Endothelial cell of umbilical vein (primary cell): ENCODE data around the gene SLC38A10. TPM values are rescaled to one million over a fixed set of nuclear protein-coding genes. Genes with fewer than 3 reads are reported as not detected.

ENCODE experiments used
- BruUV-seq: library from RNA; stranded (reverse); fragments of 400-500 nt; replicated peaks from 2 replicates; lab custom pipeline; 2021; lab: Mats Ljungman, UMichigan
- CTCF ChIA-PET: fragments of 300-600, 350-600 bp; sonication (Branson Sonifier 250); formaldehyde crosslinking; loops from one replicate; lab custom pipeline; 2021; ENCODE audit warnings: antibody characterized with exemption, inconsistent platforms; lab: Charles Lee
- POLR2A ChIA-PET: fragments of 300-600, 350-600 bp; sonication (Branson Sonifier 250); formaldehyde crosslinking; loops from one replicate; lab custom pipeline; 2021; ENCODE audit warnings: antibody characterized with exemption, inconsistent platforms; lab: Charles Lee
- DNase-seq: peaks from one replicate; pipeline ENCODE4 v3.0.0-alpha.2; 2011; ENCODE audit warnings: low read depth, low spot score
- FAIRE-seq: peaks from 2 replicates; lab custom pipeline; 2011; peaks lifted over from hg19 to GRCh38; lab: Jason Lieb, UNC
- H2AFZ ChIP-seq: 2 replicates; pipeline ENCODE4 v1.6.0; 2012; ENCODE audit warnings: low read depth, low read length, control low read depth, inconsistent platforms
- H3K27ac ChIP-seq: 2 replicates; pipeline ENCODE4 v1.5.1; 2011; ENCODE audit warnings: low read depth, mild to moderate bottlenecking, control low read depth, low read length, moderate library complexity; ENCODE audit not compliant: insufficient read depth
- H3K27me3 ChIP-seq, 2 experiments: 2 replicates each; pipeline versions ENCODE4 v1.6.0 to v1.6.1; 2011; ENCODE audit warnings: low read length in 2 of 2, mixed read lengths in 1 of 2; ENCODE audit not compliant: control insufficient read depth in 2 of 2, insufficient read depth in 2 of 2
- H3K36me3 ChIP-seq, 2 experiments: 2 replicates in 1 of 2; 3 replicates in 1 of 2; pipeline ENCODE4 v1.5.1; 2011; ENCODE audit warnings: low read length in 2 of 2, mild to moderate bottlenecking in 1 of 2, moderate library complexity in 1 of 2; ENCODE audit not compliant: control insufficient read depth in 2 of 2, insufficient read depth in 2 of 2; ENCODE audit errors: extremely low read depth in 1 of 2
- H3K4me1 ChIP-seq: 3 replicates; pipeline ENCODE4 v1.5.1; 2011; ENCODE audit warnings: mild to moderate bottlenecking, low read length; ENCODE audit not compliant: control insufficient read depth, insufficient read depth; ENCODE audit errors: extremely low read depth
- H3K4me2 ChIP-seq: 2 replicates; pipeline ENCODE4 v1.6.1; 2011; ENCODE audit warnings: low read length, control low read depth, mixed read lengths; ENCODE audit not compliant: insufficient read depth
- H3K4me3 ChIP-seq, 3 experiments: fragments of 200-600 bp in 1 of 3; sonication (generic), shearing (Covaris generic) in 1 of 3; replicated peaks in 1 of 3; 2 replicates each; pipeline ENCODE4 v1.5.1; 2011 to 2016; ENCODE audit warnings: control low read depth in 3 of 3, low read length in 3 of 3, mild to moderate bottlenecking in 2 of 3, inconsistent platforms in 1 of 3, low read depth in 1 of 3, moderate library complexity in 1 of 3; ENCODE audit not compliant: insufficient read depth in 1 of 3
- H3K79me2 ChIP-seq: 2 replicates; pipeline ENCODE4 v1.6.0; 2012; ENCODE audit warnings: low read length, inconsistent platforms; ENCODE audit not compliant: control insufficient read depth, insufficient read depth
- H3K9ac ChIP-seq: replicated peaks from 2 replicates; pipeline ENCODE3; 2011; ENCODE audit warnings: low read length, control low read depth; ENCODE audit not compliant: insufficient read depth; ENCODE audit errors: extremely low read depth
- H3K9me1 ChIP-seq: replicated peaks from 3 replicates; pipeline ENCODE4 v1.6.0; 2011; ENCODE audit warnings: mild to moderate bottlenecking, low read length; ENCODE audit not compliant: control insufficient read depth, insufficient read depth; ENCODE audit errors: extremely low read depth
- H3K9me3 ChIP-seq: replicated peaks from 2 replicates; pipeline ENCODE4 v1.5.1; 2012; ENCODE audit warnings: low read length, inconsistent platforms; ENCODE audit not compliant: control insufficient read depth, insufficient read depth
- H4K20me1 ChIP-seq: replicated peaks from 2 replicates; pipeline ENCODE3; 2011; ENCODE audit warnings: mild to moderate bottlenecking, low read length; ENCODE audit not compliant: control insufficient read depth, insufficient read depth; ENCODE audit errors: extremely low read depth
- EZH2 ChIP-seq: IDR thresholded peaks from 2 replicates; pipeline ENCODE4 v1.6.1; 2012; ENCODE audit warnings: borderline replicate concordance, low read depth, mild to moderate bottlenecking, moderate library complexity, low read length, inconsistent platforms; ENCODE audit not compliant: severe bottlenecking
- FOS ChIP-seq: IDR thresholded peaks from 2 replicates; pipeline ENCODE4 v1.6.1; 2011; ENCODE audit warnings: mild to moderate bottlenecking, low read length, moderate library complexity, borderline replicate concordance; ENCODE audit not compliant: insufficient read depth
- GATA2 ChIP-seq: IDR thresholded peaks from 2 replicates; pipeline ENCODE4 v1.7.0; 2011; ENCODE audit warnings: low read depth, mild to moderate bottlenecking, moderate library complexity, mixed read lengths, low read length; ENCODE audit not compliant: insufficient read length, insufficient read depth
- JUN ChIP-seq: IDR thresholded peaks from 2 replicates; pipeline ENCODE4 v1.6.1; 2011; ENCODE audit warnings: borderline replicate concordance, low read depth; ENCODE audit not compliant: insufficient read length, insufficient read depth
- MYC ChIP-seq: IDR thresholded peaks from one replicate; pipeline ENCODE4 v1.6.1; 2011; ENCODE audit warnings: mild to moderate bottlenecking, low read depth, low read length
- POLR2A ChIP-seq: IDR thresholded peaks from 2 replicates; pipeline ENCODE4 v1.6.1; 2012; ENCODE audit warnings: low read depth, mild to moderate bottlenecking, control low read depth, low read length
- POLR2AphosphoS5 ChIP-seq: IDR thresholded peaks from 2 replicates; pipeline ENCODE4 v1.6.1; 2012; ENCODE audit warnings: low read depth, mild to moderate bottlenecking, control low read depth, low read length, moderate library complexity; ENCODE audit not compliant: insufficient read depth
- dilution Hi-C: fragments of 300-500 bp; cut with MboI; formaldehyde crosslinking; loops from one replicate; pipeline ENCODE4 v1.15.0; 2019; ENCODE audit warnings: low sequenced_read_pairs; ENCODE audit not compliant: extremely low pct_ligation_motif_present
- intact Hi-C: fragments of 100-400 bp; cut with micrococcal nuclease; formaldehyde crosslinking; loops from one replicate; pipeline ENCODE4 v1.10.0; 2022
- polyA plus RNA-seq, 4 experiments: library from polyadenylated mRNA; depleted of rRNA in 3 of 4; stranded (reverse) in 3 of 4; unstranded in 1 of 4; fragments of >200 nt; gene quantifications; 2 replicates each; pipeline versions ENCODE4 v1.2.1 to v1.2.3, GENCODE V29; 2011 to 2012; ENCODE audit warnings: missing spikeins in 1 of 4
- total RNA-seq: library from RNA; stranded (reverse); gene quantifications from 2 replicates; pipeline ENCODE4 v1.2.3, GENCODE V29; 2021
- TF ChIP-seq, protein P1 (sequence below): IDR thresholded peaks from 2 replicates; pipeline ENCODE4 v1.6.1; 2011; ENCODE audit not compliant: insufficient read depth, insufficient read length
- TF ChIP-seq, protein P2 (sequence below), 2 donors: IDR thresholded peaks; 1 replicate in 1 of 2; 2 replicates in 1 of 2; pipeline ENCODE4 v1.5.1; 2011; ENCODE audit warnings: low read length in 2 of 2, mild to moderate bottlenecking in 2 of 2, moderate library complexity in 2 of 2, control low read depth in 1 of 2, inconsistent platforms in 1 of 2, low read depth in 1 of 2; ENCODE audit not compliant: insufficient read depth in 1 of 2; ENCODE audit errors: extremely low read depth in 1 of 2

Gene SLC38A10
- total and polyA plus RNA-seq, 2 donors (not counting 3 experiments of a cell fraction or from before 2014, with no cell fraction given): 72.7 to 113 TPM

DNA sequence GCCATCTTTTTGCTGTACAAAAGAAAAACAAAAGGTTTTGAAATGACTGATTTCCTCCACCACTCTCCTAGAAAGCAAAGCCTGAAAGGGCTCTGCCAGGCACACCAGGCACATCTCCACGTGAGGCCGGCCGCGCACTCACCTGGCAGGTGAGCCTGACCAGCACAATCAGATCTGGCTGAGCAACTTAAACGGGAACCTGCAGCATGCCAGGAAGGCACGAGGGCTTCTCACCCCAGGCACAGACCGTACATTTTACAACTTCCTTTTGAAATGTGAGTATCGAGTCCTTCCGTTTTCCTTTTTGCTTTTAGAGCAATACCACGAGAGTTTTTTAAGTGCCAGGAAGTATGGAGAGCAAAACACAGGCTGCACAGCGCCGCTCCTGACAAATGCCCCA is 22.5 kb downstream of the SLC38A10 start:
- no peak overlapping the region for H3K27ac ChIP-seq
- intact Hi-C loops: no loop called here

More for the DNA sequence above, 22.5 kb downstream of the SLC38A10 start:
- Histone ChIP-seq H3K36me3 (peaks cover 11 to 38% of the 10 kb centered on the region in 2 experiments), H3K4me1 (peaks cover 3% of the 10 kb centered on the region), H3K79me2 (no peaks in the 10 kb centered on the region), H3K27me3 (no peaks in the 10 kb centered on the region), H3K4me3 (no peak overlapping the region), H3K9ac (no peak overlapping the region), H3K9me3 (no peaks in the 10 kb centered on the region), H3K9me1 (no peaks in the 10 kb centered on the region), H4K20me1 (no peaks in the 10 kb centered on the region), H2AFZ (no peak overlapping the region), H3K4me2 (no peak overlapping the region)
- TF ChIP-seq, protein P1, sequence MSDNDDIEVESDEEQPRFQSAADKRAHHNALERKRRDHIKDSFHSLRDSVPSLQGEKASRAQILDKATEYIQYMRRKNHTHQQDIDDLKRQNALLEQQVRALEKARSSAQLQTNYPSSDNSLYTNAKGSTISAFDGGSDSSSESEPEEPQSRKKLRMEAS: no peak
- TF ChIP-seq POLR2A (no peak), MYC (no peak), JUN (no peak), FOS (no peak), GATA2 (no peak), POLR2AphosphoS5 (no peak), EZH2 (no peak)
- TF ChIP-seq, protein P2, sequence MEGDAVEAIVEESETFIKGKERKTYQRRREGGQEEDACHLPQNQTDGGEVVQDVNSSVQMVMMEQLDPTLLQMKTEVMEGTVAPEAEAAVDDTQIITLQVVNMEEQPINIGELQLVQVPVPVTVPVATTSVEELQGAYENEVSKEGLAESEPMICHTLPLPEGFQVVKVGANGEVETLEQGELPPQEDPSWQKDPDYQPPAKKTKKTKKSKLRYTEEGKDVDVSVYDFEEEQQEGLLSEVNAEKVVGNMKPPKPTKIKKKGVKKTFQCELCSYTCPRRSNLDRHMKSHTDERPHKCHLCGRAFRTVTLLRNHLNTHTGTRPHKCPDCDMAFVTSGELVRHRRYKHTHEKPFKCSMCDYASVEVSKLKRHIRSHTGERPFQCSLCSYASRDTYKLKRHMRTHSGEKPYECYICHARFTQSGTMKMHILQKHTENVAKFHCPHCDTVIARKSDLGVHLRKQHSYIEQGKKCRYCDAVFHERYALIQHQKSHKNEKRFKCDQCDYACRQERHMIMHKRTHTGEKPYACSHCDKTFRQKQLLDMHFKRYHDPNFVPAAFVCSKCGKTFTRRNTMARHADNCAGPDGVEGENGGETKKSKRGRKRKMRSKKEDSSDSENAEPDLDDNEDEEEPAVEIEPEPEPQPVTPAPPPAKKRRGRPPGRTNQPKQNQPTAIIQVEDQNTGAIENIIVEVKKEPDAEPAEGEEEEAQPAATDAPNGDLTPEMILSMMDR (IDR thresholded peaks at IDR 0.05; ENCODE audit: extremely low read depth in 1 of 2, insufficient read depth in 1 of 2, low read depth in 1 of 2, low read length in 2 of 2): no peak
- dilution Hi-C loops: no loop called here
- BruUV-seq: no TSS peak
- CTCF ChIA-PET: no interaction called here
- FAIRE-seq: no peak
- POLR2A ChIA-PET: no interaction called here
- DNase-seq: no peak
